ENCODE results near the gene HIVEP1. TPM values are rescaled to one million over a fixed set of nuclear protein-coding genes. Genes with fewer than 3 reads are reported as not detected.

The HIVEP1 gene
- total RNA-seq, 2 donors from 2014 or later = 33.6 to 35.1 TPM

DNA sequence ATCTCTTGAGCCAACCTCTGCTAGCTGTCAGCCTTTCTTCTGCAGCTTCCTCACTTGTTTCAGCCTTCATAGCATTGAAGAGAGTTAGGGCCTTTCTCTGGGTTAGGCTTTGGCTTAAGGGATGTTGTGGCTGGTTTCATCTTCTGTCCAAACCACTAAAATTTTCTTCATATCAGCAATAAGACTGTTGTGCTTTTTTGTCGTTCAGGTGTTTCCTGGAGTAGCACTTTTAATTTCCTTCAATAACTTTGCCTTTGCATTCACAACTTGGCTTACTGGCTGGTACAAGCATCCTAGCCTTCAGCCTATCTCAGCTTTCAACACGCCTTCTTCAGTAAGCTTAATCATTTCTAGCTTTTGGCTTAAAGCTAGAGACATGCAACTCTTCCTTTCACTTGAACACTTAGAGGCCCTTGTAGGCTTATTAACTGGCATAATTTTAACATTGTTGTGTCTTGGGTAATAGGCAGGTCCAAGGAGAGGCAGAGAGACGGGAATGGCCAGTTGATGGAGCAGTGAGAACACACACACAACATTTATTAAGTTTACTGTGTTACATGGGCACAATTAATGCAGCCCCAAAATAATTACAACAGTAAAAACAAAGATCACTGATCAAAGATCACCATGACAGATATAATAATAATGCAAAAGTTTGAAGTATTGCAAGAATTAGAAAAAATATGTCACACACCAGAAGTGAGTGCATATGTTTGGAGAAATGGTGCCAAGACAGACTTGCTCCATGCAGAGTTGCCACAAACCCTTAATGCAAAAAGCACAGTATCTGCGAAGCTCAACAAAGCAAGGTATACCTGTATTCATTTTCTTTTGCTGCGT lies 98.6 kb downstream of the HIVEP1 start:
- Mint-ChIP-seq H3K36me3 (ENCODE audit: low read depth) (peaks cover 40% of the 10 kb centered on the region), H3K4me3 (no peak overlapping the region), H3K27me3 (ENCODE audit: insufficient read depth) (no peaks in the 10 kb centered on the region), H3K27ac (no peak overlapping the region), H3K4me1 (peaks cover 2% of the 10 kb centered on the region), H3K9me3 (peaks cover 18% of the 10 kb centered on the region)
- WGBS, 2 experiments (ENCODE audit: insufficient coverage in 1 of 2, insufficient read length in 1 of 2) = 94 to 100% methylated on average over 3 to 5 of the region's 5 CpGs
- H3K36me3 ChIP-seq (ENCODE audit: control insufficient read depth, insufficient read depth, low read length) = peaks cover 27% of the 10 kb centered on the region
- peaks cover 14% of the 10 kb centered on the region for H3K9me3 ChIP-seq (ENCODE audit: control insufficient read depth, low read length)
- TF ChIP-seq, protein P1, sequence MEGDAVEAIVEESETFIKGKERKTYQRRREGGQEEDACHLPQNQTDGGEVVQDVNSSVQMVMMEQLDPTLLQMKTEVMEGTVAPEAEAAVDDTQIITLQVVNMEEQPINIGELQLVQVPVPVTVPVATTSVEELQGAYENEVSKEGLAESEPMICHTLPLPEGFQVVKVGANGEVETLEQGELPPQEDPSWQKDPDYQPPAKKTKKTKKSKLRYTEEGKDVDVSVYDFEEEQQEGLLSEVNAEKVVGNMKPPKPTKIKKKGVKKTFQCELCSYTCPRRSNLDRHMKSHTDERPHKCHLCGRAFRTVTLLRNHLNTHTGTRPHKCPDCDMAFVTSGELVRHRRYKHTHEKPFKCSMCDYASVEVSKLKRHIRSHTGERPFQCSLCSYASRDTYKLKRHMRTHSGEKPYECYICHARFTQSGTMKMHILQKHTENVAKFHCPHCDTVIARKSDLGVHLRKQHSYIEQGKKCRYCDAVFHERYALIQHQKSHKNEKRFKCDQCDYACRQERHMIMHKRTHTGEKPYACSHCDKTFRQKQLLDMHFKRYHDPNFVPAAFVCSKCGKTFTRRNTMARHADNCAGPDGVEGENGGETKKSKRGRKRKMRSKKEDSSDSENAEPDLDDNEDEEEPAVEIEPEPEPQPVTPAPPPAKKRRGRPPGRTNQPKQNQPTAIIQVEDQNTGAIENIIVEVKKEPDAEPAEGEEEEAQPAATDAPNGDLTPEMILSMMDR (conservative IDR thresholded peaks at IDR 0.05) = no peak
- no peak overlapping the region for H3K27ac ChIP-seq (ENCODE audit: low read depth, low read length)
- no peak overlapping the region for H3K4me3 ChIP-seq (ENCODE audit: low read length)
- DNase-seq = no peak
- no peak overlapping the region for H3K9ac ChIP-seq (ENCODE audit: extremely low read depth, low read length, poor library complexity, severe bottlenecking)
- H3K4me1 ChIP-seq (ENCODE audit: control insufficient read depth, insufficient read depth, low read length) = no peaks in the 10 kb centered on the region
- H3K27me3 ChIP-seq (ENCODE audit: control insufficient read depth, insufficient read depth, low read length, poor library complexity, severe bottlenecking) = no peaks in the 10 kb centered on the region

DNA sequence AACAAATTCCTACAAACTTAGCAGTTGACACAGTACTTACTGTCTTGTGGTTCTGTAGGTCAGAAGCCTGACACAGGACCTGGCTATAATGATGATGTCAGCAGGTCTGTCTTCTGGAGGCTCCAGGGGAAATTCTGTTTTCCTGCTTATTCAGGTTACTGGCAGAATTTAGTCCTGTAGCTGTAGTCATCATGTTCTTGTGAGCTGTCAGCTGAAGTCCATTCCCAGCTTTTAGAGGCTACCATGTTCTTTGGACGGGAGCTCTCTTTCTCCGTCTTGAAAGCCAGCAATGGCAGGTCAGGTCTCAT lies 99.2 kb downstream of the HIVEP1 start:
- Histone ChIP-seq H3K9me3 (ENCODE audit: control insufficient read depth, low read length) (peaks cover 16% of the 10 kb centered on the region), H3K27ac (ENCODE audit: low read depth, low read length) (no peak overlapping the region), H3K9ac (ENCODE audit: extremely low read depth, low read length, poor library complexity, severe bottlenecking) (no peak overlapping the region), H3K4me3 (ENCODE audit: low read length) (no peak overlapping the region), H3K4me1 (ENCODE audit: control insufficient read depth, insufficient read depth, low read length) (no peaks in the 10 kb centered on the region), H3K36me3 (ENCODE audit: control insufficient read depth, insufficient read depth, low read length) (peaks cover 27% of the 10 kb centered on the region), H3K27me3 (ENCODE audit: control insufficient read depth, insufficient read depth, low read length, poor library complexity, severe bottlenecking) (no peaks in the 10 kb centered on the region)
- peaks cover 19% of the 10 kb centered on the region for H3K9me3 Mint-ChIP-seq
- H3K27me3 Mint-ChIP-seq (ENCODE audit: insufficient read depth) = no peaks in the 10 kb centered on the region
- 86 to 100% methylated on average over 2 of the region's 2 CpGs for WGBS, 2 experiments (ENCODE audit: insufficient coverage in 1 of 2, insufficient read length in 1 of 2)
- peaks cover 42% of the 10 kb centered on the region for H3K36me3 Mint-ChIP-seq (ENCODE audit: low read depth)
- H3K4me1 Mint-ChIP-seq = peaks cover 2% of the 10 kb centered on the region
- DNase-seq = no peak
- TF ChIP-seq, protein P1 (conservative IDR thresholded peaks at IDR 0.05) = no peak
- H3K27ac Mint-ChIP-seq = no peak overlapping the region
- H3K4me3 Mint-ChIP-seq = no peak overlapping the region

DNA sequence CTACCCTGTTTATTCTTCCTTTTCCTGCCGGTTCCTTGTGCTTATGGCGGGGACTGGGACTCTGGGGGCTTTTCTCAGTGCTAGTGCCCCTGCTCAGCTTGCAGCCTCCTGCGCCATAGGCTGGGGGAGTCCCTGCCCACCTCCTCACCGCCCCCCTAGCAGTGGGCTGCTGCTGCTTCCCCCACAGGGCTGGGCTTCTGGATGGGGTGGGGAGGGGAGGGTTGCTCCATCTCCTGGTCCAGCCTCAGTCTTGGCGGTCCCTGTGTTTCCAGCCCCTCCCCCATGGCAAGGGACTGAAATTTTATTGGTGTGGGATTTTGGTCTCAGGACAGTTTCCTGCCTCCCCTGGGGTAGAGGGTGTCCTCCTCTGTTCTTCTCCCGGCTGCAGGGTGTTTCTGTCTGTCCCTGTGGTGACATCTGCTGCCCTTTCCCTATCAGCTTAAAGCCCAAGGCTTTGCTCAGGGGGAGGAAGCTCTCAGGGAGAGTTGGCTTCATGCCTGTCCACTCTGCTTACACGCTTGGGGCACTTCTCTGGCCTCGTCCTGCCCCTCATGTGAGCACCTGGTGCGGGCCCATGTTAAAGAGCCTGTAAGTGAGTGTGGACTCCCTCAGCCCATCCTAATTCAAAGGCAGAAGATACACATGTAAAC lies 100.6 kb downstream of the HIVEP1 start:
- H3K36me3 Mint-ChIP-seq (ENCODE audit: low read depth) = peaks cover 35% of the 10 kb centered on the region
- H3K27me3 Mint-ChIP-seq (ENCODE audit: insufficient read depth) = no peaks in the 10 kb centered on the region
- no peak overlapping the region for H3K27ac Mint-ChIP-seq
- H3K9me3 Mint-ChIP-seq = peaks cover 15% of the 10 kb centered on the region
- no peak for DNase-seq
- 79 to 96% methylated on average over 4 to 9 of the region's 9 CpGs for WGBS, 2 experiments (ENCODE audit: insufficient coverage in 1 of 2, insufficient read length in 1 of 2)
- peaks cover 27% of the 10 kb centered on the region for H3K36me3 ChIP-seq (ENCODE audit: control insufficient read depth, insufficient read depth, low read length)
- H3K27me3 ChIP-seq (ENCODE audit: control insufficient read depth, insufficient read depth, low read length, poor library complexity, severe bottlenecking) = no peaks in the 10 kb centered on the region
- peaks cover 11% of the 10 kb centered on the region for H3K9me3 ChIP-seq (ENCODE audit: control insufficient read depth, low read length)
- TF ChIP-seq, protein P1 (conservative IDR thresholded peaks at IDR 0.05) = no peak
- no peak overlapping the region for H3K4me3 Mint-ChIP-seq
- no peak overlapping the region for H3K9ac ChIP-seq (ENCODE audit: extremely low read depth, low read length, poor library complexity, severe bottlenecking)
- H3K4me1 Mint-ChIP-seq = peaks cover 2% of the 10 kb centered on the region
- no peak overlapping the region for H3K4me3 ChIP-seq (ENCODE audit: low read length)
- H3K27ac ChIP-seq (ENCODE audit: low read depth, low read length) = no peak overlapping the region
- no peaks in the 10 kb centered on the region for H3K4me1 ChIP-seq (ENCODE audit: control insufficient read depth, insufficient read depth, low read length)

All from endodermal cell (in vitro differentiated cells).